HG03469 (cell line): ENCODE data around the gene ZIM2.

Experiments used
- ATAC-seq: cut with Tn5 transposase; IDR thresholded peaks from one replicate; pipeline ENCODE4 v1.9.1; 2021; ENCODE audit warnings: mild to moderate bottlenecking, moderate library complexity, moderate number of reproducible peaks; ENCODE audit not compliant: unreplicated experiment

ZIM2 gene

GRCh38 chr19:56839652-56840450 lies 675 bp downstream of the ZIM2 start:
- no peak for ATAC-seq

DNA sequence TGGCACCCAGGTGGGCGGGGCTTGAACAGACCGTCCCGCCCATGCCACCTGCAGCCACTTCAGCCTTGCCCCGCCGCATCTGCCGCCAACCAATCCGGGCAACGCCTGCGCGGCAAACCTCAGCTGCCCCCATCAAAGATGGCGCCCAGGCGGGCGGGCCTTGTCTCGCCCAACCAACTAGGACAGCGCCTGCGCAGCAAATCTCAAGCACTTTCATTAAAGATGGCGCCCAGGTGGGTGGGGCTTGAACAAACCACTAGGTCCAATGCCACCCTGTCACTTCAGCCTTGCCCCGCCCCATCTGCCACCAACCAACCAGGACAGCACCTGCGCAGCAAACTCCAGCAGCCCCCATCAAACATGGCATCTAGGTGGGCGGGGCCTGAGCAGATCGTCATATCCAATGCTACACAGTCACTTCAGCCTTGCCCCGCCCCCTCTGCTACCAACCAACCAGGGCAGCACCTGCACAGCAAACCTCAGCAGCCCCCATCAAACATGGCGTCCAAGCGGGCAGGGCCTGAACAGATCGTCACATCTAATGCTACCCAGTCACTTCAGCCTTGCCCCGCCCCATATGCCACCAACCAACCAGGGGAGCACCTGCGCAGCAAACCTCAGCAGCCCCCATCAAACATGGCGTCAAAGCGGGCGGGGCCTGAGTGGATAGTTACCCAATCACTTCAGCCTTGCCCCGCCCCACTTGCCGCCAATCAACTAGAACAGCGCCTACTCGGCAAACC lies 1.4 kb downstream of the ZIM2 start:
- no peak for ATAC-seq

GRCh38 chr19:56838024-56838908 lies 2.3 kb downstream of the ZIM2 start:
- ATAC-seq = no peak

- ATAC-seq = no peak
Observed at GRCh38 chr19:56837492-56838023, 3.0 kb downstream of the ZIM2 start.

DNA sequence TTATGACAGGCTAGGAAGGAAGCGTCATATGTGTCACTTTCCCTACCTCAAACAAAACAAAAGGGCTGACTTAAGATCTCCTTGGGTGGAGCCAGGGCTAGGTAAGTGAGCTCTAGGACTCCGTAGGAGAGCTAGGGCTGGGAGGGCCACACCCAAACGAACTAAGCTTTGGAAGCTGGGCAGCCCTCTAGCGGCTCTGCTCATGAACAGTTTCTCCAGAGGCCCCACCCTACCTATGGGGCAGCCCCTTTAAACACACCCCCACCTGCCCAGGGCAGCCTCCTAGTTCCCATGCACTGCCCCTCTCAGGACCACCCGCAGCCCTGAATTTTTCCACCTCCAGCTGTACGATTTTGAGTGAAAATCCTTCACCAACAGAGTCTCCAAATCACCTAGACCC lies 3.5 kb downstream of the ZIM2 start:
- ATAC-seq = no peak

DNA sequence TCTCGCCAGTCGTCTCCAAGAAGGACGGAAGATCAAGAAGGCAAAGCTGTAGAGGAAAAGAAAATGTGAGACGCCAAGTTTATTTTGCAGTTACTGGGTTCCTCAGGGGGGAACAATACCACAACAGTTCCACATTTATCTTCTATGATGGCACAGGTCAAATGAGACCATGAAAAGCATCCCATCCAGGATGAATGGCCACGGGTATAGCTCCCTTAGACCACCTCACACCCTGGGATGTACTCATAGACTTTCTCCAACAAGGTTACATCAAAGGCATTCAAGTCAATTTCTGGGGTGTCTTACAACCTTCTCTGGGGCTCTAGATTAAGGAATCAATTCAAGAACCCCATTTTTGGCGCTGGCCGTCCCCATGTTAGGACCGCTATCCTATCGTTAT lies 4.5 kb downstream of the ZIM2 start:
- ATAC-seq = no peak

- ATAC-seq = no peak
Observed at GRCh38 chr19:56835401-56835800, 5.1 kb downstream of the ZIM2 start.

DNA sequence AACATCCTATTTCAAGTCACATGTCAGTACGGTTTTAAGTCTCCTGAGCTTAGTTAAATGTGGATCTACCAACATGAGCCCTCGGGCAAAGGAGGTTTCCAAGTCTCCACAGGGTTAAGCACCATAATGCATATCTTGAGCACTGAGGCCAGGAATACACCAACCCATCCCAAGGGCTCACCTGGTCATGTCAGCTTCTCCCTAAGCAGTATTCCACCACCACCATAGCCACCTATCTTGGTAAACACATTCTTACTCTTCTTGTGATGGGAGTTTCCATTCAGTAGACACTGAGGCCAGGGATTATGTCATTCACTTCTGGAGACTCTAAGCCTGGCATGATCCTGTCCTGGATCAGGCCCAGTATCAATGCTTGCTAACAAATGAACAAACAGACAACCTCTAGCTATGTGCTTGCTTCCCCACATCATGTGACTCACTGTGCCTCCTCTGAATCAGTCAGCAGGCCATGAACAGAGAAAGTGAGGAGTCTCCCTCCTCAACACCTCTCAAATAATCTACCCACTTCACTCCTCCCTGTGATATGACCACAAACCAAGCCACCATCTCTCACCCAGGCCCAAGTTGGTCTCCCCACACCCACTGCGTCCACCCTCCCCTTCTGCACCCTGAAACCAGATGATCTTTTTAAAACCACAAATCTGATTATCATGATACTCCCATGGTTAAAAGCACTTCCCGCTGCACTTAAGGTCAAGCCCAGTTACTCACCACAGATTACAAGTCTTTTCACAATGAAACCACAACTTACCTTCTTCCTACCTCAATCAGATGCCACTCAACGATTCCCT lies 5.8 kb downstream of the ZIM2 start:
- ATAC-seq = no peak

- ATAC-seq = no peak
Observed at GRCh38 chr19:56832352-56832928, 8.1 kb downstream of the ZIM2 start.

DNA sequence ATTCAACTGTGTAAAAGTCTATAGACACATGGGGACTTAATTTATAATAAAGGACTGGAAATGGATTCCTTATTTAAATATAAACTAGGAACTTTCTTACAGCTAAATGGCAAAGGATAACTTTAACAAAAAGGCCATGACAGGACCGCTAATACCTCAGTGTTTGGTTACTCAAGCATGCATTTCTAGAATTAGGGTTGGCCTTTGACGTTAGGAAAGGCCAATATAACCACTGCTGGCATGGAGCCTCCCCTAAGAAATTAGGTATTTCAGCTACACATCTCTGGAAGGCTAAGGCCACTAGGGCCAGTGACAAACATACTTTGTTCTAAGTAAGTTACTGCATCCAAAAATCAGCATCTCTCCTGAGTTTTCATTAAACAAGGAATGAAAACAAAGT lies 9.3 kb downstream of the ZIM2 start:
- ATAC-seq = no peak

GRCh38 chr19:56829596-56829995 lies 10.9 kb downstream of the ZIM2 start:
- ATAC-seq = no peak

- ATAC-seq = no peak
Observed at GRCh38 chr19:56827708-56828107, 12.8 kb downstream of the ZIM2 start.

DNA sequence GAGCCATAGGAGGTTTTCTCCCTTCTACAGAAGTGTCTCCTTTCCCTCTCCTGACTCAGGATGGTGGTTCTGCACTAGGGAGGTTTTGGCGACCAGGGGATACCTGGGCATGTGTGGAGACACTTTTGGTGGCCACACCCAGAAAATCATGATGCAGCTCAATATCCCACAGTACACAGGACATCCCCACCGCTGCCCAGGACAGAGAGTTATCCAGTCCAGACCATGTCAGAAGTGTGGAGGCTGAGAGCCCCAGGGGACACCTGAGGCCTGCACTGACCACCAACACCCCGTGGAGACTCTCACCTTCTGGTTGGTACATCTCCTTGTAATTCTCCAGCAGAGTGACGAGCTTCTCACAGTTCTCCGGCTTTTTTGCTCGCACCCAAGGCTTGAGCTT lies 16.6 kb downstream of the ZIM2 start:
- ATAC-seq = no peak

GRCh38 chr19:56823417-56823816 lies 17.1 kb downstream of the ZIM2 start:
- no peak for ATAC-seq

DNA sequence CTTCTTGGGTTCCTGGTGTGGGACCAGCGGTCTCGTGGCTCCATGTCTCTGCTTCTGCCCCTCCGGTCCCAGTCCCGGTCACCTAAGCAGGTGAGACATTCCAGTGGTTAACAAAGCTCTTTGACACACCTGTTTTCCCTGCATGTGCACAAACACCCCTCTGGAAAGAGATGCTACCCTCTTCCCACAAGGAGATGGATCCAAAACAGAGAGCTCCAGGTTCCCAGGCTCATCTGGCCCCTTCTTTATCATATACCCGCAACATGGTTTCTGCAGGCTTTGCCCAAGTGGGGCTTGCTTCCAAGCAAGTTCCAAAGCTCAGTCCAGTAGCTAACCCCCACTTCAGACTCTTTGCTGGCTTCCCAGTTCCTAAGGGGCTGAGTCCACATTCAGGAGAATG lies 17.8 kb downstream of the ZIM2 start:
- no peak for ATAC-seq

DNA sequence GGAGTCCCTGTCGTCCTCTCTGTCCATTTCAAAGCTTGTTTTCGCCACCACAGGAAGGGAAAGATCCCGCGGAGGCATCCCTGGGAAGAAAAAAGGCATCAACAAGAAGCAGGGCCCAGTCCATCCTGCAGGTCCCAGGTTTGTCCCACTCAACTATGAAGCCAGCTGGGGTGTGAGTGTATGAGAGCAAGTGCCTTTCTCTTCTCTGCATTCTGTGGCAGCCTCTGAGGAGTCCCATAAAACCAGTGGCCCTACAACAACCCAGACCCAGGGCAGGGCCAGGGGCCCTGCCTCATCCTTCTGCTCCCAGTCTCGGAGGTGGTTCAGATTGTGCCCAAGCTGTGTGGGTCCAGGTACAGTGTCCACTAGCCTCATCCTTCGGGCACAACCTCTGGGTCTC lies 18.9 kb downstream of the ZIM2 start:
- ATAC-seq = no peak

- ATAC-seq = no peak
Observed at GRCh38 chr19:56821209-56821608, 19.3 kb downstream of the ZIM2 start.

DNA sequence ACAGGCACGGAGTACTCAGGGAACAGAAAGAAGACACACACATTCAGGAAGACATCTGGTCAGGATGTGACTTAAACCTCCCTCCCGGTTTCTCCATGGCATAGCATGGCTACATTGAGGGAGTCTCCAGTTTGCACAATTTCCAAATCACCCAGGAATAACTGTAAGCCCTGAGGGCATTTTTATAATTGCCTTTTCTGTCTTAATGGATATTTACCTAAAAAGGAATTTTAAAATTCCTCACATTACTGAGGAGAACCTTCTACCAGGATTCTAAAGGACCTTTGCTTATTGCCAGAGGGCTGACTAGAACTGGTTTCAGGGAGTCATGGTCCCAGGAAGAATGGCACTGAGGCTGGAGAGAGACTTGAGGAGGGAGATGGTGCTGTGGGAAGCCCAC lies 21.4 kb downstream of the ZIM2 start:
- ATAC-seq = no peak

DNA sequence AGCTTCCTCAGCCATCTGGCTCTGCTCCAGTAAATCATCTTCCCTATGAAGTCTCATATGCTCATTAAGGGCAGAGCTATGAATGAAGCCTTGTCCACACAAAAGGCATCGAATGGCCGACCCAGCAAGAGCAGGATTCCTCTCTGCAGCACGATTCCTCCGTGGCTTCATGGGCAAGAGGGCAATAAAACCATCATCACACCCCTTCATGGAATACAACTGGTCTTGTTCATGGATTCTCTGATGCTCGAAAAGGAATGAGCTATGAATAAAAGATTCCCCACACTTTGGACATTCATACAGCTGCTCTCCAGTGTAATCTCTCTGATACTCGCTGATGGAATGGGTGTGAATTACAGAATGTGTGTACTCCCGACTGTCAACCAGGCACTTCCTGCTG lies 25.9 kb downstream of the ZIM2 start:
- ATAC-seq = no peak

DNA sequence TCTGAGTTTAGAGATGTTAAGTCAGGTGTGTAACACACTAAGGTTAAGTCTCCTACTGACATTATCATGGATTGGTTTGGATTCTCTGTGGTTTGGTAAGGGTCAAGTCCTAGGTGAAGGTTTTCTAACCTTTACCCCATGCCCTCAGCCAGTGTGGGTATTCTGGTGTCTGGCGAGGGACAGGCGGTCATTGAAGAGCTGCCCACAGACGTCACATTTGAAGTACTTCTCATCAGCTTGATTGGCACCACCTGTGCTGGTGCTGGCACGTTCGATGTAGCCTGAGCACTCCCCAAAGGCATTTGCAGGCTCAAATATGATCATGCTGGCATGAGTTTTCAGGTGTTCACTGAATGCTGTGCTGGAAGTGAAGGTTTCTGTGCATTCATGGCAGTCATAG lies 27.0 kb downstream of the ZIM2 start:
- no peak for ATAC-seq
